H9 (cell line): ENCODE data around the gene FAAP100. TPM values are rescaled to one million over a fixed set of nuclear protein-coding genes. Genes with fewer than 3 reads are reported as not detected.

ENCODE experiments used
- DNase-seq: peaks from one replicate; pipeline ENCODE4 v3.0.0-alpha.2; 2017
- H2AFZ ChIP-seq: one replicate; pipeline ENCODE4 v1.6.1; 2013; ENCODE audit warnings: mild to moderate bottlenecking, low read length, control low read depth, moderate library complexity
- H2AK5ac ChIP-seq: 2 replicates; pipeline ENCODE4 v1.6.1; 2013; ENCODE audit warnings: low read length, control low read depth, mixed read lengths; ENCODE audit not compliant: insufficient read length
- H2BK120ac ChIP-seq: one replicate; pipeline ENCODE4 v1.6.1; 2013; ENCODE audit warnings: low read depth, mild to moderate bottlenecking, low read length, control low read depth, inconsistent platforms; ENCODE audit not compliant: poor library complexity, severe bottlenecking
- H2BK12ac ChIP-seq: 2 replicates; pipeline ENCODE4 v1.6.1; 2013; ENCODE audit warnings: low read length, control low read depth, mixed read lengths, low read depth; ENCODE audit not compliant: insufficient read length
- H2BK15ac ChIP-seq: 2 replicates; pipeline ENCODE4 v1.6.1; 2013; ENCODE audit warnings: low read depth, low read length, control low read depth
- H2BK20ac ChIP-seq: one replicate; pipeline ENCODE4 v1.6.1; 2013; ENCODE audit warnings: low read depth, mild to moderate bottlenecking, low read length, control low read depth, inconsistent platforms; ENCODE audit not compliant: poor library complexity, severe bottlenecking
- H2BK5ac ChIP-seq: 2 replicates; pipeline ENCODE4 v1.6.1; 2013; ENCODE audit warnings: low read length, control low read depth, mixed read lengths; ENCODE audit not compliant: insufficient read length
- H3K14ac ChIP-seq: 2 replicates; pipeline ENCODE4 v1.6.1; 2013; ENCODE audit warnings: low read length, control low read depth; ENCODE audit not compliant: insufficient read depth
- H3K18ac ChIP-seq: 2 replicates; pipeline ENCODE4 v1.6.1; 2013; ENCODE audit warnings: low read depth, mild to moderate bottlenecking, mixed read lengths, low read length, control low read depth; ENCODE audit not compliant: insufficient read length
- H3K23ac ChIP-seq: 2 replicates; pipeline ENCODE4 v1.6.1; 2013; ENCODE audit warnings: low read length, control low read depth, mixed read lengths, low read depth; ENCODE audit not compliant: insufficient read length
- H3K23me2 ChIP-seq: 2 replicates; pipeline ENCODE4 v1.6.1; 2013; ENCODE audit warnings: low read depth, mild to moderate bottlenecking, mixed read lengths, low read length, control low read depth; ENCODE audit not compliant: insufficient read length, poor library complexity, severe bottlenecking
- H3K27ac ChIP-seq: 2 replicates; pipeline ENCODE4 v1.5.1; 2013; ENCODE audit warnings: low read length, control low read depth, mixed read lengths, low read depth; ENCODE audit not compliant: insufficient read length
- H3K27me3 ChIP-seq: 2 replicates; pipeline ENCODE4 v1.6.1; 2013; ENCODE audit warnings: low read length, control low read depth, inconsistent platforms; ENCODE audit not compliant: insufficient read depth
- H3K4ac ChIP-seq: 2 replicates; pipeline ENCODE4 v1.6.1; 2013; ENCODE audit warnings: low read depth, mild to moderate bottlenecking, control low read depth, inconsistent platforms, low read length, moderate library complexity
- H3K4me1 ChIP-seq: 2 replicates; pipeline ENCODE4 v1.6.1; 2013; ENCODE audit warnings: low read length, control low read depth, inconsistent platforms; ENCODE audit not compliant: insufficient read depth
- H3K4me2 ChIP-seq: 2 replicates; pipeline ENCODE4 v1.6.1; 2013; ENCODE audit warnings: low read length, control low read depth, mixed read lengths; ENCODE audit not compliant: insufficient read length, insufficient read depth
- H3K56ac ChIP-seq: 2 replicates; pipeline ENCODE4 v1.6.1; 2013; ENCODE audit warnings: low read depth, mild to moderate bottlenecking, mixed read lengths, low read length, control low read depth; ENCODE audit not compliant: insufficient read length
- H3K79me1 ChIP-seq: 2 replicates; pipeline ENCODE4 v1.6.1; 2013; ENCODE audit warnings: low read depth, mild to moderate bottlenecking, moderate library complexity, low read length, control low read depth, inconsistent platforms; ENCODE audit not compliant: insufficient read depth, poor library complexity, severe bottlenecking
- H3K79me2 ChIP-seq: 2 replicates; pipeline ENCODE4 v1.6.1; 2013; ENCODE audit warnings: low read length, control low read depth, inconsistent platforms; ENCODE audit not compliant: insufficient read depth
- H3K9ac ChIP-seq: 2 replicates; pipeline ENCODE4 v1.6.1; 2013; ENCODE audit warnings: low read length, control low read depth, mixed read lengths; ENCODE audit not compliant: insufficient read length; ENCODE audit errors: extremely low read depth
- H3K9me3 ChIP-seq: one replicate; pipeline ENCODE4 v1.6.1; 2013; ENCODE audit warnings: low read depth, low read length, inconsistent platforms; ENCODE audit not compliant: control insufficient read depth
- H3T11ph ChIP-seq: one replicate; pipeline ENCODE4 v1.6.1; 2013; ENCODE audit warnings: mild to moderate bottlenecking, low read length, control low read depth, inconsistent platforms
- H4K20me1 ChIP-seq: one replicate; pipeline ENCODE4 v1.6.1; 2013; ENCODE audit not compliant: control insufficient read depth, insufficient read length, insufficient read depth
- H4K5ac ChIP-seq: 2 replicates; pipeline ENCODE4 v1.6.1; 2013; ENCODE audit warnings: low read depth, mild to moderate bottlenecking, mixed read lengths, low read length, control low read depth; ENCODE audit not compliant: insufficient read length
- H4K8ac ChIP-seq: replicated peaks from 2 replicates; pipeline ENCODE4 v1.6.1; 2013; ENCODE audit warnings: low read length, control low read depth, mixed read lengths, low read depth; ENCODE audit not compliant: insufficient read length
- H4K91ac ChIP-seq: 2 replicates; pipeline ENCODE4 v1.6.1; 2013; ENCODE audit warnings: low read depth, mild to moderate bottlenecking, moderate library complexity, mixed read lengths, low read length, control low read depth; ENCODE audit not compliant: insufficient read length
- H3K27ac Mint-ChIP-seq, 3 experiments: 2 replicates in 2 of 3; 3 replicates in 1 of 3; pipeline ENCODE4 v1.8.0; 2020 to 2021; ENCODE audit warnings: mixed read lengths in 3 of 3, mild to moderate bottlenecking in 1 of 3, moderate library complexity in 1 of 3
- H3K27me3 Mint-ChIP-seq: 2 replicates; pipeline ENCODE4 v1.8.0; 2021; ENCODE audit warnings: low read depth, mild to moderate bottlenecking, moderate library complexity, mixed read lengths
- H3K36me3 Mint-ChIP-seq, 3 experiments: 2 replicates in 2 of 3; 3 replicates in 1 of 3; pipeline ENCODE4 v1.8.0; 2020 to 2021; ENCODE audit warnings: low read depth in 3 of 3, mixed read lengths in 3 of 3; ENCODE audit not compliant: insufficient read depth in 1 of 3
- H3K4me1 Mint-ChIP-seq, 2 experiments: 2 replicates each; pipeline ENCODE4 v1.8.0; 2020; ENCODE audit warnings: mixed read lengths in 2 of 2
- H3K4me3 Mint-ChIP-seq, 2 experiments: 2 replicates in 1 of 2; 3 replicates in 1 of 2; pipeline ENCODE4 v1.8.0; 2020 to 2021; ENCODE audit warnings: mild to moderate bottlenecking in 2 of 2, mixed read lengths in 2 of 2, moderate library complexity in 1 of 2
- H3K9me3 Mint-ChIP-seq, 2 experiments: 2 replicates in 1 of 2; 3 replicates in 1 of 2; pipeline ENCODE4 v1.8.0; 2020; ENCODE audit warnings: mild to moderate bottlenecking in 2 of 2, mixed read lengths in 2 of 2, moderate library complexity in 1 of 2
- CTCF ChIP-seq: fragments of 200-600 bp; sonication (generic); conservative IDR thresholded peaks from 3 replicates; pipeline ENCODE4 v1.8.0; 2021; ENCODE audit warnings: antibody characterized with exemption, mild to moderate bottlenecking
- WGBS: extraction: QIAGEN DNeasy Blood & Tissue Kit; methylation state at CpG from one replicate; pipeline ENCODE4 v1.1.7; 2013; ENCODE audit warnings: missing lambda C conversion rate, low lambda C conversion rate, mixed read lengths; ENCODE audit not compliant: insufficient read length; ENCODE audit errors: extremely low coverage; 5-methylcytosine and 5-hydroxymethylcytosine counted together
- total RNA-seq: library from RNA; stranded (reverse); gene quantifications from 2 replicates; pipeline ENCODE4 v1.2.1, GENCODE V29; 2021

FAAP100 gene
- total RNA-seq, 1 experiment from 2014 or later, result 54.0 TPM

- Histone ChIP-seq H3K79me2 (no peaks in the 10 kb centered on the region), H3K4me1 (no peaks in the 10 kb centered on the region), H3K23me2 (no peaks in the 10 kb centered on the region), H3K4ac (no peak overlapping the region), H3K27ac (no peak overlapping the region), H4K5ac (no peak overlapping the region), H3K27me3 (no peaks in the 10 kb centered on the region), H4K91ac (no peak overlapping the region), H4K20me1 (no peaks in the 10 kb centered on the region), H3T11ph (no peak overlapping the region), H3K56ac (no peak overlapping the region), H3K14ac (no peak overlapping the region), H2BK20ac (no peak overlapping the region), H2AFZ (no peak overlapping the region), H2BK120ac (no peak overlapping the region), H3K79me1 (no peaks in the 10 kb centered on the region), H2BK12ac (no peak overlapping the region), H2AK5ac (no peak overlapping the region), H3K18ac (no peak overlapping the region), H3K9ac (no peak overlapping the region), H2BK5ac (no peak overlapping the region), H2BK15ac (no peak overlapping the region), H3K23ac (no peak overlapping the region), H3K9me3 (no peaks in the 10 kb centered on the region), H3K4me2 (no peak overlapping the region), H4K8ac (no peak overlapping the region)
- Mint-ChIP-seq H3K4me3 (no peak overlapping the region), H3K27ac (no peak overlapping the region; a peak in 1 of 7 replicates), H3K4me1 (no peaks in the 10 kb centered on the region), H3K27me3 (no peaks in the 10 kb centered on the region), H3K36me3 (peaks cover 31 to 91% (median 83%) of the 10 kb centered on the region in 3 experiments; a peak in 6 of 7 replicates), H3K9me3 (no peaks in the 10 kb centered on the region)
- no peak for DNase-seq
- no CpG with 5 or more reads among the region's 16 CpGs for WGBS
- no peak for TF ChIP-seq CTCF
Observed at GRCh38 chr17:81565231-81565630, 13.1 kb upstream of the FAAP100 start.
